GM21737 (cell line): Measurements from ENCODE around the gene ARHGAP27.
"Not testable (repeated sequence)": the region's sequence is repeated elsewhere in the genome, so short reads cannot be mapped to it uniquely, and the experiment has no call there.

Experiments used
- ATAC-seq: cut with Tn5 transposase; IDR thresholded peaks from one replicate; pipeline ENCODE4 v1.9.1; 2021; ENCODE audit warnings: mild to moderate bottlenecking, moderate library complexity; ENCODE audit not compliant: unreplicated experiment

ARHGAP27 gene

GRCh38 chr17:45366049-45366448 lies 66.6 kb downstream of the ARHGAP27 start:
- no peak for ATAC-seq

- ATAC-seq = no peak
Measured at GRCh38 chr17:45364531-45365390, 67.9 kb downstream of the ARHGAP27 start.

- no peak for ATAC-seq
Measured at GRCh38 chr17:45363498-45363897, 69.2 kb downstream of the ARHGAP27 start.

- no peak for ATAC-seq
Measured at GRCh38 chr17:45361976-45362375, 70.7 kb downstream of the ARHGAP27 start.

- no peak for ATAC-seq
Measured at GRCh38 chr17:45361451-45361850, 71.2 kb downstream of the ARHGAP27 start.

- no peak for ATAC-seq
Measured at GRCh38 chr17:45357364-45357997, 75.2 kb downstream of the ARHGAP27 start.

- no peak for ATAC-seq
Measured at GRCh38 chr17:45355087-45355486, 77.6 kb downstream of the ARHGAP27 start.

GRCh38 chr17:45353043-45353442 lies 79.6 kb downstream of the ARHGAP27 start:
- no peak for ATAC-seq

GRCh38 chr17:45351831-45352230 lies 80.8 kb downstream of the ARHGAP27 start:
- no peak for ATAC-seq

GRCh38 chr17:45347444-45347843 lies 85.2 kb downstream of the ARHGAP27 start:
- no peak for ATAC-seq

- ATAC-seq = no peak
Measured at GRCh38 chr17:45346216-45347015, 86.3 kb downstream of the ARHGAP27 start.

GRCh38 chr17:45345554-45346215 lies 87.0 kb downstream of the ARHGAP27 start:
- no peak for ATAC-seq

- no peak for ATAC-seq
Measured at GRCh38 chr17:45345246-45345553, 87.5 kb downstream of the ARHGAP27 start.

- ATAC-seq = not testable (repeated sequence)
Measured at GRCh38 chr17:45343967-45344664, 88.6 kb downstream of the ARHGAP27 start.
